Panc1 (cell line): ENCODE measurements around the gene ZFHX2.
A peak's percentile ranks its signal among the peaks of the same experiment; 100 is the strongest.

Source experiments
- CTCF ChIP-seq: fragments of 450-650 bp; IDR thresholded peaks from 2 replicates; pipeline ENCODE4 v1.5.1; 2017; ENCODE audit warnings: mild to moderate bottlenecking
- POLR2AphosphoS5 ChIP-seq: IDR thresholded peaks from 2 replicates; pipeline ENCODE4 v1.6.1; 2012; ENCODE audit warnings: mild to moderate bottlenecking, low read depth, low read length, moderate library complexity
- REST ChIP-seq, 2 experiments: IDR thresholded peaks; 2 replicates each; pipeline ENCODE4 v1.6.1; 2011 to 2012; ENCODE audit warnings: low read depth in 2 of 2, control low read depth in 1 of 2, low read length in 1 of 2, mild to moderate bottlenecking in 1 of 2, moderate library complexity in 1 of 2; ENCODE audit not compliant: insufficient read depth in 1 of 2
- SIN3A ChIP-seq: IDR thresholded peaks from 2 replicates; pipeline ENCODE4 v1.6.1; 2012; ENCODE audit warnings: low read depth, mild to moderate bottlenecking, low read length, moderate library complexity, borderline replicate concordance; ENCODE audit not compliant: insufficient read depth
- TCF7L2 ChIP-seq: IDR thresholded peaks from 2 replicates; pipeline ENCODE4 v1.6.1; 2011; ENCODE audit warnings: mild to moderate bottlenecking, low read depth, low read length, inconsistent platforms

- TF ChIP-seq CTCF: peak; percentile 30
- no peak for TF ChIP-seq REST (IDR thresholded peaks at IDR 0.05; ENCODE audit: insufficient read depth in 1 of 2, low read depth in 2 of 2, low read length in 1 of 2)
- no peak for TF ChIP-seq TCF7L2
- TF ChIP-seq POLR2AphosphoS5: no peak
- no peak for TF ChIP-seq SIN3A
Measured at GRCh38 chr14:23481979-23482822, 69.4 kb downstream of the ZFHX2 start.
